Measurements from ENCODE around the gene RAN.
"Not testable (repeated sequence)": the region's sequence is repeated elsewhere in the genome, so short reads cannot be mapped to it uniquely, and the experiment has no call there.

The RAN gene

DNA sequence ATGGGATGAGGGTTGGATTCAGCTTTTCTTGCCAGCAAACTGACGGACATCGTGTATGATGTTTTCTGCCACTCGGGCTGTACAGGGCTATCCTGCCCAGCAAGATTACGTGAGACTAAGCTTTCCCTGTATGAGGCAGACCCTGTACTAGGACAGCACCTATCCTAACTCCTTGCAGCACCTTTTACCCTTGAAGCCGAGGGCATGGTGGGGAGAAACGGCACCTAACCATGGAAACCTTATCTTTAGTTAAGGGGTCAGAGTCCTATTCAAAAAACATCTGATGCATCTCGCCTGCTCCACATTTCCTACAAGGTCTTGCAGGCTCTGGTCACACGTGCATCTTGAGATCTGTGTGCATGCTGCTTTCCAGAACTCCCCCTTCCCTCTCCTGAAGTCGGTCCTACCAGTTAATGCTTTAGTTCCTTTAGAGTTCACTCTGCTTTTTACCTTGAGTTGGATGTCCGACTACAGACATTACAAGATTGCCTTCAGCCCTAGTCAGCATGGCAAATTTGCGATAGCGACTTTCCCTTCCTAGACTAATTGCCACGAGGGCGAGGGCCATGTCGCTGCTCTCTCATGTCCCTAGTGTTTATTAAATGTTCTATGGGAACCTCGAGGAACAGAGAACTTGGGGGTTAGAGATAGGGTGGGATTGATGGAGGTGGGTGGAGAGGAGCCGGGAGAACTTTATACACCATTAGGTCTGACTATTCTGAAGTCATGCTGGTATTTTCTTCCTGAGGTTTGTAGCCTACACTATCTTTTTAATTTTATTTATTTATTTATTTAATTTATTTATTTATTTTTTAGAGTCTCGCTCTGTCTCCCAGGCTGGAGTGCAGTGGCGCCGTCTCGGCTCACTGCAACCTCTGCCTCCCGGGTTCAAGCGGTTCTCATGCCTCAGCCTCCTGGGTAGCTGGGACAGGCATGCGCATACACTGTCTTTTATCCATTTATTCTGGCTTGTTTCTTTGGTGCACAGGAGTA lies 6.6 kb downstream of the RAN start:
- no peak for DNase-seq (ENCODE audit: low read depth)

- no peak for DNase-seq (ENCODE audit: low read depth)
Measured at GRCh38 chr12:130879212-130879686, 7.4 kb downstream of the RAN start.

DNA sequence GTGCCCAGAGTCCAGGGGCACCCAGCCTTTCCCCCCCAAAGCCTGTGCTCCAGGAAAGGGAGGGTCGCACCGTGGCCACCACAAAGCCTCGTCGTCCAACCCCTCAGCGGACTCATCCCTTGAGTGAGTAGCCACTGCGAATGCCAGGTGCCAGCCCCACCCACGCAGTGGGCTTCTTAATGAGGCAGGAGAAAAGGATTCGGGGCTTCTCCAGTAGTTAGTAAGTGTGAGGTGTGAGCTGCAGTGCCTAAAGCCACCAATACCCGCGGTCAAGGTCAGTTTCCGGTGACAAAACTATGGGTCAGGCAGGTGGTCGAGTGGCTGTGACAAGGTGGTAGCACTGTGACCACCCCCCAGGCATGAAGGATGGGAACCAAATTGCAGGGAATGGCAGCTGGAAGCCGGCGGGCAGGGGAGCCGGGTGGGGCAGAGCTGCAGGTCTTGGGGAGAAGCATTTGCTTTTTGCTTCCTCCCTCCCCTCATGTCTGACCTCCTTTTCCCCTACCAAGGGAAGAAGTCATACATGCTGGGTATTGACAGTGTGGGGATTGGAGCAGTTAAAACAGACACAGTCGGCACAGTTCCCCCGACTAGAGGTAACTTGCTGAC lies 8.0 kb downstream of the RAN start:
- no peak for DNase-seq (ENCODE audit: low read depth)

GRCh38 chr12:130880411-130880885 lies 8.6 kb downstream of the RAN start:
- no peak for DNase-seq (ENCODE audit: low read depth)

DNA sequence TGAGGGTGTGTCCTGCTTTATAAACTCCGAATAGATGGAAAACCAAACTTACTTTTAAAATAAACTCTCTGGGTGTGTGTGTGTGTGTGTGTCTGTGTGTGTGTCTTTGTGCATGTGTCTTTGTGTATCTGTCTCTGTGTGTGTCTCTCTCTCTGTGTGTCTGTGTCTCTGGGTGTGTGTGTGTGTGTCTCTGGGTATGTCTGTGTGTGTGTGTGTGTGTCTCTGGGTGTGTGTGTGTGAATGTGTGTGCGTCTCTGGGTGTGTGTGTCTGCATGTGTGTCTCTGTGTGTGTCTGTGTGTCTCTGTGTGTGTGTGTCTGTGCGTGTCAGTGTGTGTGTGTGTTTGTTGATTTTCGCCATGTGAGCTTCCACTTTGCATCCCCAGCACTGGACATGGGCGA lies 9.2 kb downstream of the RAN start:
- DNase-seq (ENCODE audit: low read depth), result no peak

GRCh38 chr12:130881548-130881947 lies 9.7 kb downstream of the RAN start:
- no peak for DNase-seq (ENCODE audit: low read depth)

DNA sequence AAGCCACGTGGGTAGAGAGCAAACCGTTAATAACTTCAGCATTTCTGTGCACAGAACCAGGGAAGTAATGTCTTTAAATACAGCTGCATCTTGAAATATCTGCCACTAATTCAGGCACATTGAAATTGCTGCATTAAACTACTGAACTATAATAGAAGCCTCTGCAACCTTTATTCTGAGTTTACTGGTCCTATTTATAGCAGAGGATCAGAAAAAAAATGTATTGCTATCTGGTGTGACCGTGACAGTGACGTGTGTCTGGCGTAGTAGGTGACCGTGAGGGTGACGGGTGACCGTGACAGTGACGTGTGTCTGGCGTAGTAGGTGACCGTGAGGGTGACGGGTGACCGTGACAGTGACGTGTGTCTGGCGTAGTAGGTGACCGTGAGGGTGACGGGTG lies 15.3 kb downstream of the RAN start:
- DNase-seq (ENCODE audit: low read depth), result not testable (repeated sequence)

DNA sequence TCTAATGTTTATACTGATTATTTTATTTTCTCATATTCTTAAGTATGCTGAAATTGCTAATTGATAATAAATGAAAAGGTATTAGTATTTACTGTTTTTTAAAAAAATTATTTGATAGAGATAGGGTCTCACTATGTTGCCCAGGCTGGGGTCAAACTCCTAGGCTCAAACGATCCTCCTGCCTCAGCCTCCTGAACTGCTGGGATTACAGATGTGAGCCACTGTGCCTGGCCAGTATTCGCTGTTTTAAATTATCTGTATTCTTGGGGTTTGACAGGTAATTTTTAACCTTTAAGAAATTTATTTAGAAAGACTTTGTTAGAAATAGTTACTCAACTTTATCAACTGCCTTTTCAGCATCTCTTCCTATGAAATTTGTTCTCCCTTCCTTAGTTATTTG lies 32.2 kb downstream of the RAN start:
- no peak for DNase-seq (ENCODE audit: low read depth)

- DNase-seq (ENCODE audit: low read depth), result not testable (repeated sequence)
Measured at GRCh38 chr12:130904936-130905455, 33.1 kb downstream of the RAN start.

GRCh38 chr12:130909111-130909510 lies 37.2 kb downstream of the RAN start:
- DNase-seq (ENCODE audit: low read depth), result no peak

- no peak for DNase-seq (ENCODE audit: low read depth)
Measured at GRCh38 chr12:130911193-130911592, 39.3 kb downstream of the RAN start.

DNA sequence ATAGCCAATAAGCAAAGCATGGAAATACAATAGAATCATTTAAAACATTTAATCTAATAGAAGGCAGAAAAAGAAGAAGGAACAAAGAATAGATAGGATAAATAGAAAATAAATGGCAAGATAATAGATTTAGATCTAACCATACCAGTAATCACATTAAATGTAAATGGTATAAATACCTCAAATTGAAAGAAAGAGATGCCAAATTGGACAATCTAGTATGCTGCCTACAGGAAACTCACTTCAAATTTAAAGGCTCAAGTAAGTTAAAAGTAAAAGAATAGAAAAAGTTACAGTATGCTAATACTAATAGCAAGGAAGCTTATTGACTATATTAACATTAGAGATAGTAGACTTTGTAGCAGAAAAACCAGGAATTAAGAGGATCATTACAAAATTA lies 40.1 kb downstream of the RAN start:
- no peak for DNase-seq (ENCODE audit: low read depth)

- peak; percentile 59 for DNase-seq (ENCODE audit: low read depth)
Measured at GRCh38 chr12:130916241-130916911, 44.5 kb downstream of the RAN start.

DNA sequence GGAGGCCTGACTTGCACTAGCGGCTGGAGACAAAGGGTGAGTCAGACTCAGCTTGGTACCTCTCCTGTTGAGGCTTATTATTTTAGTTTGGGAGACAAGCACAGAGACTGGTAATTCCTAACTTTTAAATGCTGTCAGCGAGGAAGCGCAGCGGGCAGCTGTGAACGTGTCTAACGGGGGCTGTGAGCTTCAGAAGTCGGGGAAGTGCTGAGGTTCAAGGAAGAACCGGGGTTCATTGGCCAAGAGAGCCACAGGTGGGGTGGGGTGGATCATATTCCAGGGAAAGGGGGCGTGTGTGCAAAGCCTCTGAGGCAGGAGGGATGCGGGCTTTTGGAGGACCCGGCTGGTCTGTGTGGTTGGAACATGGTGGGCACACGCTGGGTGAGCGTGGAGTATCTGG lies 45.7 kb downstream of the RAN start:
- DNase-seq (ENCODE audit: low read depth), result no peak

GRCh38 chr12:130919086-130919485 lies 47.2 kb downstream of the RAN start:
- no peak for DNase-seq (ENCODE audit: low read depth)

GRCh38 chr12:130920119-130920703 lies 48.3 kb downstream of the RAN start:
- no peak for DNase-seq (ENCODE audit: low read depth)

GRCh38 chr12:130920723-130921381 lies 49.0 kb downstream of the RAN start:
- DNase-seq (ENCODE audit: low read depth), result peak; percentile 92

GRCh38 chr12:130922511-130922953 lies 50.7 kb downstream of the RAN start:
- no peak for DNase-seq (ENCODE audit: low read depth)

DNA sequence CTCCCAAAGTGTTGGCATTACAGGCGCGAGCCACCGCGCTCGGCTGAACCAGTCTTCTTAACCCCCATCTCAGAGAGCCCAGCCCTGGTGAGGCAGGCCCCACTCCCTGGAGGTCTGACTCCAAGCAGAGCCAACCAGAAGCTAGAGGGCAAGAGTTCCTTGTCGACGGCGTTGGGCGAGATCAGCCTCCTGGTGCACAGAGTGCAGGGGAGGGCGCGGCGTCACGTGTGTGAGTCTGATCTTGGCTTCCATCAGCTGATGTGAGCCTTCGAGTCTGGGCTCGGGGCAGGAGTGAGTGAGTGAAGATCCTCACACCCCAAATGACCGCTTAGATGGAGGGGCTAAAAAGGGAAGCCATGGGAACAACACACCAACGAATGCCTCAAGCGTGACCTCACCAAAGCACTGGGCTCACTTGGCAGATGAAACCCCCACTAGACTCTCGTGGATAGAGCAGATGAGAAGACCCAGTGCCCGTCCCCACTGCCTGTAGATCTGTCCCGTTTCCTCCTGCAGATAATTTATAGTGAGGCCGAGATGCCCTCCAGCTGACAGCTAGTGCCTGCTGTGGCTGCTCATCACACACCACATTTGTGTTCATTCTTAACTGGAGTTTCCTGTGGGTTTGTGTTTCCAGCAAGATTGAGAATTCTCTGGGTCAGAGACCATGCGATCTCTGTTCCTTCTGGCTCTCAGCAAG lies 53.2 kb downstream of the RAN start:
- no peak for DNase-seq (ENCODE audit: low read depth)

- DNase-seq (ENCODE audit: low read depth), result peak; percentile 9
Measured at GRCh38 chr12:130925666-130926015, 53.8 kb downstream of the RAN start.
